ENCODE results near the gene LDB2.
"Not testable (repeated sequence)": the region's sequence is repeated elsewhere in the genome, so short reads cannot be mapped to it uniquely, and the experiment has no call there.

Gene LDB2

DNA sequence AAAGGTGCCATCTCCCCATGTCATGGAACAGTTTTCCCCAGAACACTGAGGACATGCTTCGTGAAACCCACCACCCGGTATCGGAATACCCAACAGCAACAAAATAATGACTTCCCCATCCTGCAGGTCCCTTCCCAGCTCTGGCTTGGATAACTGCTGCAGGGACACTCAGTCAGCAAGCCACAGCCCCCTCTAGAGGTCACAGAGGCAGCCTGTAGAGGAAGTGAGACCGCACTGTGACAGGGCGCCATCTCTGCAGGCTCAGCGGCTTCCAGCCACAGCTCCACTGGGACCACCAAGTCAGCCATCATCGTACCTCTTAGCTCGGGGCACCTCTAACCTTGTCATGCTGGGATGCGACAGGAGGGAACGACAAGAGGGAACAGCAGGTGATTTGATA lies 315.9 kb downstream of the LDB2 start:
- DNase-seq = no peak

DNA sequence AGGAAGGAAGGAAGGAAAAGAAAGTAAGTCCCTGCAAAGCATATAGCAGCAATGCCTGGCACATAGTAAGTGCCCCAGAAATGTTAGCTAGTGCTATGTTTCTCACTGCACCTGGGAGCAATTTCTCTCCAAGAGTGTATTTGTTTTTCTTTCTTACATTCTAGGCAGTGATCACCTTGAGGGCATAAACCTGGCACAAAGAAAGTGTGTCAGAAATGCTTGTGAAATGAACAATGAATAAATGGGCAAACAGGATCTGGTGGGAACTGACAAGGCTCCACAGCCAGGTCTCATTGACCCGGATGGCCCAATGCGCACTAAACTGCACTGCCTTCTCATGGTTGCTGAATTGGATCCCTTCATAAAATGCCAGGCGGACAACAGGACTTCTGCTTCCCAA lies 316.4 kb downstream of the LDB2 start:
- no peak for DNase-seq

DNA sequence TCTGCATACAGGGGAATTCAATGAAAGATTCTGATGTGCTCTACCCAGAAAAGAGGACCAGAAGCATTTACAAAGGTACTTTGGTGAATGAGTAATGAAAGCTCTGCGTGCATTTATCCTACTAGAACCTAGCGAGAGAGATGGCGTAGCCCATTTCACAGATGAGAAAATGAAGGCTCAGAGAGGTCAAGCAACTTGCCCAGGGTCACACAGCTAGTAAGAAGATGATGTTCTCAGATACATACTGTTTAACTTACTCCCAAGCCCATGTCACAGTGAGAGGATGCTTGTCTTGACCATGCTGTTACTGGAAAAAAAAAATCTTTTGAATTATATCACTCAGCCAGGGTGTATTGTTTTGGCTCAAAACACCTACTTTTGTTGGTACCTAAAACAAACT lies 317.3 kb downstream of the LDB2 start:
- DNase-seq = no peak

DNA sequence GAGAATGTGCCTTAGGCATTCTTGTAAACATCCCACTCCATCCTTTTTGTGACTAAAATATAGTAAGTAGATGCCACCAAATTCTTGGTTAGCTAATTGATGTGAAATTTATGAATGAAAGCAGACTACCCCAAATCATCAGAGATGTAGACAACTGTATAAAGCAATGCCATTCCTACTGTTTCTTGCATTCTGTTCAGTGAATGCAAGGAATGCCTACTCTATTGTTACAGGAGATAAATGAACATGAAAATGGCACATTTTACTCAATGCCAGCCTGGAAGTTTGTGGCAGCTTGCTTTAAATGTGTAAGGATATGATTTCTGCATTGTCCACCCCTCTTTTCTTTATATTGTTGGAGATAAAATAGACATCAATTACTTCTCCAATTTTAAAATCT lies 317.9 kb downstream of the LDB2 start:
- DNase-seq = no peak

DNA sequence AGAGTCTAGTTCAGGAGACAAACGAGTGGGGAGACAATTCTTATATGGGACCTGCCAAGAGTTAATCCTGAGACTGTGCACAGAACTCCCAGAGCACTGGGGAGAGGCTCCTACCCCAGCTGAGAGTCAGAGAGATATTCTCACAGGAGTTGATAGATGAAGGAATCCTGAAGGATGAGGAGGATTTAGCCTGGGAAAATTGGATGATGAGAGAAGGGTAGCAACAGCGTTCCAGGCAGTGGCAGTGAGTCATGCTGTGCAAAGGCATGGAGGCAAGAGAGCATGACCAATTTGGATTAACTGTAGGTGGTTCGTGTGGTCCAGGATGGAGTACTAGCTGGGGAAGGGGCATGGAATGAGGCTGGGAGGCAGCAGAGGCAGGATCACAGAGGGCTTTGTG lies 318.6 kb downstream of the LDB2 start:
- DNase-seq = no peak

DNA sequence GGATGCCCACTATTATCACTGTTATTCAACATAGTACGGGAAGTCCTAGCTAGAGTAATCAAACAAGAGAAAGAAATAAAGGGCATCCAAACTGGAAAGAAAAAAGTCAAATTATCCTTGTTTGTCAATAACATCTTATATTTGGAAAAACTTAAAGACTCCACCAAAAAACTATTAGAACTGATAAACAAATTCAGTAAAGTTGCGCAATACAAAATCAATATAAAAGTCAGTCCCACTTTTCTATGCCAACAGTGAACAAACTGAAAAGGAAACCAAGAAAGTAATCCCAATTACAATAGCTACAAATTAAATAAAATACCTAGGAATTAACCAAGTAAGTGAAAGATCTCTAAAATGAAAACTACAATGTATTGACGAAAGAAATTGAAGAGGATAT lies 321.3 kb downstream of the LDB2 start:
- DNase-seq = no peak

DNA sequence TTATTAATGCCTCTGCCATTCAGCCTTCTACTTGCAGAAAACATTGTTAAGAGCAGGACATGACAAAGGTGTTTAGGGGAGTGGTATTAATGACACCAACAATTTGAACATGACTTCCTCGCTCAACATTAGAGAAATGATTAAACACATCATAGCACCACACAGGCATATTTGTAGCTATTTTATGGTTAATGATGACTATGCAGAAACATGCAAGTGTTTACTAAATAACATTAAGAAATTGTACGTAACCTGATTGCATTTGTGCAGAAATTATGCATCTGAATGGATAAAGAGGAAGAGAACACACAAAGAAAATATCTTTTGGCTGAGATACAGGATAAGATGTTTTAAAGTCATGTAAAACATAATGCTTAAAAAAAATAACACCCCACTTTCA lies 323.5 kb downstream of the LDB2 start:
- DNase-seq = no peak

DNA sequence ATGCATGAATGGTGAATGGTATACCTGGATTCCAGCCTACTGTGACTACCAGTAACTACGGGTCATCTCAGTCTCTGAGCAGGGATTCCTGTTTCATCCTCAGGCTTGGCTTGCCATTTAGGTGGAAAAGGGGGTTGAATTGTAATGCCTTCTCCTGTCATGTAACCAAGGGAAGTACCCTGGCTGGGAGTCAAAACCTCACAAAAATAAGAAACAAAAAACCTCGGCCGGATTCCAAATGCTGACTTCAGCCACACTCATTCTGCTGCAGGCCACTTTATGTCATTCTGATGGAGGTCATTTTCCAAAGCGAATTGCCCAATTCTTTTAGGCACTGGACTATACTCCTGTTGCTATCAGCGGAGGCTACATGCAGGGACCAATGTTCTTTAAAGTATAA lies 324.7 kb downstream of the LDB2 start:
- no peak for DNase-seq

DNA sequence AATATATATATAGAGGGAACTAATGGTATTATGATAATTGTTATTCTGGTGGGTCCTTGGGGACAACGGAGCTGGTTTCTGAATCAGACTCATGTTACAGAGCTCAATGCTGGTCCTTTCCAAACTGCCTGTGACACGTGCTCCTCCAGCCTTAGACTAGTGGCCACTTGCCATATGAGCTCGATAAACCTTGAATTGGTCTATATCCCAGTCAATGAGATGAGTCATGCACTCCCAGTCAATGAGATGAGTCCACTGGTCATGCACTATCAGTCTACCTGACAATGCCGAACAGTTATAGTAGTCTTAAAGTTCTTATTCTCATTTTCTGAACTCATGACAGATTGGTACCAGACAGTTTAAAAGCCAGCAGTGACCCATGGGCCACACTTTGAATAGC lies 325.2 kb downstream of the LDB2 start:
- DNase-seq = no peak

DNA sequence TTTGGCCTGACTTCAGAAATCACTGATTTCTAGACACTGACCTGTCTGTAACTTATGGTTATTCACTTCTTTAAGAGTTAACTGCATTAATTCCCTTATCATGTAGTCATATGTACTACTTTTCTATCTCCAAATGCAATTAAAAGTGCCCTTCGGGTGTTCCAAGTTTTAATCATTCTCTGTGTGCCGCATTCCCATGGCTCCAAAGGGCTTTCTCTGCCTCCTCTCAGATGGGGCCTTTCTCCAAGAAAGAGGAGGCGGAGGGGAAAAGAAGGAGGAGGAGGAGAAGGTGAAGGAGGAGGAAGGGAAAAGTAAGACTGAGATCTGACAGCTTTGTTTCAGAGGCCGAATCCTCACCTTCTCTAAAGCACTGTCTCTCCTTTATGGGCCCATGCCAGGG lies 325.8 kb downstream of the LDB2 start:
- DNase-seq = no peak

DNA sequence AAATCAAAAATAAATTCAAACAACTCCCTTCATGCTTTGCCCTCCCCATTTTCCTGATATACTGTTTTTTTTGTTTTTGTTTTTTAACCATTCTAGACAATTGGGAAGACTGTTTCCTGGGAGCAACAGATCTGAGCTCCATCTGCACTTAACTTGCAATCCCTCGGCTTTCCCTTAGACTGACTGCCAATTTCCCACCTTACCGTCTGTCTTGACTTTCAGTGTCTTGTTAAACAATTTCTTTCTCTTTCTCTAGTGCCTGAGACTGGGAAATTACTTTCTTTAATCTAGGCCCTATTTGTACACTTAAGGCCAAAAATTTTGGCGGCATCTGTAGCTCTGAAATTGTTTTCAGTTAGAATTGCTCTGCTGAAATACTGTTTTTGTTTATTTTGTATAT lies 326.3 kb downstream of the LDB2 start:
- DNase-seq = no peak

DNA sequence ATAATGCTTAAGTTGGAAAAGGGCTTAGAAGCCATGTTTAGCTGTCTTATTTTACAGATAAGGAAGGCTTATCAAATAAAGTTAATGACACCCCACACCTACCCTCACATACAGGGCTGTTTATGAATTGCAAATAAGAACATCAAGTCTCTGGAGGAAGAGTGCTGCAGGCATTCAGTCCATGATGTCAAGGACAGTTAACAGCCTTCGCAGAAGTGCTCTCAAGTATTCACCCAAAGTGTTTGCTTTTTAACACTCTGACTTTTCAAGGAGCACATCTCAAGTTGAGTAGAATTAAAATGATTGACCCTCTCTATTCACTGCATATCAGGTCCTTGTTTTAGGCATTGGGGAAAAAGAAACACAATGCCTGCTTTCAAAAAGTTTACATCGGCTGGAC lies 328.7 kb downstream of the LDB2 start:
- DNase-seq = no peak

DNA sequence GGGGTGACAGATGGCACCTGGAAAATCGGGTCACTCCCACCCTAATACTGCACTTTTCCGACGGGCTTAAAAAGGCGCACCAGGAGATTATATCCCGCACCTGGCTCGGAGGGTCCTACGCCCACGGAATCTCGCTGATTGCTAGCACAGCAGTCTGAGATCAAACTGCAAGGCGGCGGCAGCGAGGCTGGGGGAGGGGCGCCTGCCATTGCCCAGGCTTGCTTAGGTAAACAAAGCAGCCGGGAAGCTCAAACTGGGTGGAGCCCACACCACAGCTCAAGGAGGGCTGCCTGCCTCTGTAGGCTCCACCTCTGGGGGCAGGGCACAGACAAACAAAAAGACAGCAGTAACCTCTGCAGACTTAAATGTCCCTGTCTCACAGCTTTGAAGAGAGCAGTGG lies 341.1 kb downstream of the LDB2 start:
- not testable (repeated sequence) for DNase-seq

DNA sequence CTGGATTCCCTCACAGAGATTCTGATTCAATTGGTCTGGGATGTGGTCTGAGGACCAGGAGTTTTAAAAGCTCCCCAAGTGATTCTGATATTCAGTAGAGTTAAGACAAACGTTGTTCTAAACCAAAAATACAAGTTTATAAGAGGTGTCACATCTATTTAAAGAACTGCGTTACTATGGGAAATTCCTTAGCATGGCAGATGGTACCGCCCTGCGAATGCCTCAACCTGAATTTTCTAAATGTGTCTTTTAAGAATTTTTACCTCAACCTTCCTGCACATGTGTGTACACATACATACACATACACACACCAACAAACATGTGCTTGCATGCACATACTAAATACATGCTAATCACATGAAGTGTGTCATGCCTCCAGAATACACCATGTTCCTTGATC lies 343.3 kb downstream of the LDB2 start:
- DNase-seq = no peak

DNA sequence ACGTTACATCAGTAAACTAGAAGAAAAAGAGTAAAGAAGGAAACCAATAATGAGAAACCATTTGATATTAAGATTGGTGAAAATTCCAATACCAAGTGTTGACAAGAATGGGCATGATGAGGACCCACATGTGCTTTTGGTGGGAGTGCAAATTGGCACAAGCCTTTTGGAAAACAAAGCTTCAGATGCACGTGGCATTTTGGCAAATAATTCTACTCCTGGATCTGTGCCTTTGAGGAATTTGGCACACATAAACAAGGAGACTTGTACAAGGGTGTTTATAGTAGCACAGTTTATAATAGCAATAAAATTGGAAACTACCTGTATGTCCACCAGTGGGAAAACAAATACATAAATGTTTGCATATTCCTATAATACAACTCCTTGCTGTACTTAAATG lies 347.9 kb downstream of the LDB2 start:
- no peak for DNase-seq

DNA sequence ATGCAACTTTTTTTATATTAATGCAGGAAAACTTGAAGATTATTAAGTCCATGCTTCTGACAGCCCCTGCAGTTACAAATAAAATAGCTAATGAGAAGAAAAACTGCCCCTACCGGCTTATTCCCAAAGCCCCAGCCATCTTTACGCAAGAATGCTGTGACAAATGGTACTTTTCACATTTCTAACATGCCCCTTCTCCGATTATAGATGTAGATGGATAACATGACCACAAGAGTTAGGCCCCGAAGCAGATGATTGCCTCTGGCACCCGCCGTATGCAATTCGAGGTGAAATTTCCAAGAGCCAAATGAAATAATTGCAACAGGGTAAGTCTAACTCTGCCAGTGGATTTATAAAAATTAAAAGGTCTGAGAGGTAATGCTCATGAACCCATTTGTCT lies 352.8 kb downstream of the LDB2 start:
- no peak for DNase-seq

DNA sequence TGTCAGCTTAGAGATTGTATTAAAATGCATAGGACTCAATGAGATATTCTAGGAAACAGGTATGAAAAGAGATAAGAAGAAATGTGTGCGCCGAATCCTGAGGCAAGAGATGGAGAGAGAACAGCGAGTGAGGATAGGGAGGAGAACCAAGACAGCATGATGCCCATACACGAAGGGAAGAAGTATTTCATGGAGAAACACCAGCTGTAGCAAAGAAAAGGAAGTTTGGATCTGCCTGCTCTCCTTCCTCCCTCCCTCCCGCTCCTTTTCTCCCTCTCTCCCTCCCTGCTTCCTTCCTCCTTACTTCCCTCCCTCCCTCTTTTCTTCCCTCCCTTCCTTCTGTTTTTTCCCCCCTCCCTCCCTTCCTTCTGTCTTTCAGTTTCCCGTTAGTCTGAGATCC lies 353.6 kb downstream of the LDB2 start:
- no peak for DNase-seq

DNA sequence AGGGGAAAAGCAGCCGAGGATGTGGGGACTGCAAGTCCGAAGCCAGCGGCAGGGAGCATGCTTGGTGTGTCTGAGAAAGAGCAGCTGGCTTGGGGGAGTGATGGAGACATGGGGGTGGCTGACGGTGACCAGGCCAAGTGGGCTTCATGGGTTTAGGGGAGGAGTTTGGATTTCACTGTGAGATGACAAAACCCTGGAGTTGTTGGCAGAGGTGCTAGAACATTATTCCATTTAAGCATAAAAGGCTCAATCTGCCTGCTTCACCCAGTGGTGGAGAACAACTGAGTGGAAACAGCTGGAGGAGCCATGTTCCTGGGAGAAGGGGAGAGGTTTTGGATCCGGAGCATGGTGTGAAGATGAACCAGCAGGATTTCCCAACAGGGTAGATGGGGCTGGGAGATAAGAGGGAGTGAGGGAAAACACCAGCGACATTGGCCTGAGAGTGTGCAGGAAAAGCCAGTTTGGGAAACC lies 354.2 kb downstream of the LDB2 start:
- DNase-seq = no peak

DNA sequence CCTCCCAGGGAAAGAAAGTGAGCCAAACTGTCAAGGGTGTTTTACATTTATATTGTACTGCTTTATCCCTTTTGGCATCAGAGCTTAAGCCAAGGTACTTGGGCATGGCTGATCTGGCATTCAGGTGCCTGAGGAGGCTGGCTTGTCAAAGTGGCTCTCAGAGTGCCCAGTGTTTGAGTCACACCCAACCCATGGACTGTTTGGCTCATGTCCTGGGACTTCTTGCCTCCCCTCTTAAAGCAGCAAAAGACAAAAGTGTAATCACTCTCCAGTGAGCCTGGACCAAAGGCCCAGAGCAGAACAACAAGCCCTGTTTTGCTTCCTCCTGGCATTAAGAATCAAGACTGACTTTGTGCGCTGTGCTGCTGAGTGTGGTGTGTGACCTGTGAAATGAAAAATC lies 360.5 kb downstream of the LDB2 start:
- no peak for DNase-seq

DNA sequence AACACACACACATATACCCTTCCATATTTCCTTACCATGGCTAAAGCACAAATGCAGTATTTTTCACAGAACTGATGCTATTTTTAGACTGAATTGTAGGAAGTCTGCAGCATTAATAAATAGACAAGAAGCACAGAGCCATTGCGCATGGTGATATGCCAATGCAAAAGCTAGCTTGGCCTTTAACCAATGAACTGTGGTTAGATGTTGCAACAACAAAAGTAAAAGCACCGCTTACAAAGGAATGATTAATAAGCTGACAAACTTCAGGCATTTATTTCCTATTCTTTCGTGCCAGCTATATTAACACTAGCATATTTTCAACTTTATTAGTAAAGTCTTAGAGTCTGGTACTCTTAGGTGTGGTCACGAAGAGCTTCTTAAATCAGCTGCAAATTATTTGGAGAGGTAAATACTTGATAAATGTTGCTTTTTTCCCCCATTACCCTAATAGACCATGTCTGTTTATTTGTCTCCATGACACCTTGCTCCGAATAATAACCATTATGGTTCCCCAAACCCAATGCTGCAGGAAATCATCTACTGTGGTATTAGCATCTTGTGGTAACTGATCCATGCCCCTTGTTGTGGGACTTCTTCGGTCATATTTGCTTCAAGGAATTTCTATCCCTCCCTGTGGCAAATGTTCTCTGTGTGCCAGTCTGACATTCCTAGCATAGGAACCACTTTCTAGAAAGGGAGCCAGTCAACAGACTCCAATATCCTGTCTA lies 366.0 kb downstream of the LDB2 start:
- no peak for DNase-seq

DNA sequence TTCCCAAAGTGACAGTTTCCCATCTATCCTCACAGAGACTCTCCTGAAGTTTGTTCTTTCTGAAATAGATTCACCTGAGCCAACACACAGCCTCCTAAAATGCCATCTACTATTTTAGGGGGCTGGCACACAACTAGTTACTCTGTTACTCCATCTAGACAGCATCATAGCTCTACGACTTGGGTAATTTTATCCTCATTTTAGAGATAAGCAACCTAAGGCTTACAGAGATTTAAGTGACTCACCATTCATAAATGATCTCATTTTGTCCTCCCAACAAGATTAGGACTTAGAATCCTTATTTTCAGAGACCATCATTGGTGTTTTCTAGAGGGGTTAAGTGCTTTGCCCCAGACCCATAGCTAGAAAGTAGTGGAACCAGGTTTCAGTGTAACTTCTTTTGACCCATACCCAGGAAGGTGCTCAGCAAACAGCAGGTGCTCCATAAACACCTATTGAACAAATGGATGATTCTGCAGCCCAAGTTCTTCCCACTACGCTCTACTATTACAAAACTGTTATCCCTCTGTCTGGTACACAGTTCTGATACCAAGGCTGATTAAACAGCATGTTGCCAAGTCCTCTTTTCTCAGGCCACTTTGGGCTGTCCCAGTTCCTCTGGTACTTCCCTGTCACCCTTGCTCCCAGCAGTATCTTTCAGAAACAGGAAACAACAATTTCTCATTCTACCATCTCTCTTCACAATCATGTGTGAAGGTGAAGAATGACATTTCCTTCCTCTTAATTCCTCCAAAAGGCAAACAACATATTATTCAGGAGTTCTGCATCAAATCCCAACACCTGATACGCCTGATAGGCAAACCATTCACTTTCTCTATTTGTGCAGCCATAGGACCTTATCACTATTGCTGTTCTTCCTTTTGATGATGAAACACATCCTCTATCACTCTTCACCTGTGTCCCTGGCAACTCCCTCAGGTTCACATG lies 367.5 kb downstream of the LDB2 start:
- no peak for DNase-seq

DNA sequence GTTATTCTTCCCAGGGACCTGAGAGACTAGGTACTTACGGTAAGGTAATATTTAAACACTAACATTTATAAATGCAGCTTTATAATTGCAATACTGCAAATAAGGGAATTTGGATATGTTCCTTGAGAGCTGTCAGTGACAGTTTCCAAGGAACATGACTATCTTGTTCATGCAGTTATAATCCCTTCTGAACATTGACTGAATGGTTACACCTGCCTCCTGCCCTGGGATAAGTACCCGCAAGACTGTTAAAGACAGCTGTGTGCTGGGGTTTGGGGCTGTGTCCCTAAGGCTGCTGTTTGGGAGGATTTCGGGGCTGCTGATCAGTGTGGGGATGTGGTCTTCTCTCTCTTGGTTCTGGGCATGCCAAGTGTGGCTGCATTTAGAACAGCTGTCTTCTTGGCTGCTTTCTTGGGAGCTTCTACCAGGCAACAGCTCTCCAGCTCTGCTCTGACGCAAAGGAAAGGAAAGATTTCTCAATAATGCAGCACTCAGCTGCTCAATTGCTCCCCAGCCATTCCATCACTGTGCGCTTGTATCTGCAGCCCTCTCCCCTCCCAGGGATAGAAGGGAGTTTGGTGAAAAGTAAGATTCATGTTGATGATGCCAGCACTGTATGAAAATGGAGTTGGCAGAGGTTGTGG lies 373.4 kb downstream of the LDB2 start:
- no peak for DNase-seq

DNA sequence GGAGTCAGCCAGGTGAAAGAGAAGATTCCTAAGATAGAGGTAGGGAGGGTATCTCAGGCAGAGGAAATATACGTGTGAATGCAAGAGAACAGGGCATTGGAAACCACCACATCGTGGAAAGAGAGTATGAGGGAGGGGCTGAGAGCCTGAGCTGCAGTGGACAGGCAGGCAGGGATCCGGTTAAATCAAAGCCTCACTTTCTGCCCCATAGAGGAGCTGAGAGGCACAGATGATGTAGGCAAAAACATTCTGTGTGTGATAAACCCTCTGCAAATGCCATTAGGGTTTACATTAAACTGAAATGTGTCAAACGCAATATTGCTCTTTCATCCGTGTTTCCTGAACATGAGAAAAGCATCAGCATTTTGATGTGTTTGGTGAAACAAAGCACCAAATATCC lies 374.0 kb downstream of the LDB2 start:
- no peak for DNase-seq

DNA sequence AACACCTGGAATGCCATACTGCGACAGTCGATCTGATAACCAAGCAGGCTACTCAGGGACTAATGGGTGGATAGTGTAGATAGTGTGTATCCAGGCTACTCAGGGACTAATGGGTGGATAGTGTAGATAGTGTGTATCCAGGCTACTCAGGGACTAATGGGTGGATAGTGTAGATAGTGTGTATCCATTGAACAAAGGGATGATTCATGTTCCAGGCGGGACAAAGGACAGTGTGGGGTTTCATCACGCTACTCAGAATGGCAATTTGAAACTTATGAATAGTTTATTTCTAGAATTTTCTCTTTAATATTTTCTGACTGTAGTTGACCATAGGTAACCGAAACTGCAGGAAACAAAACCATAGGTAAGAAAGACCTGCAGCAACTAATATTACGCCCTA lies 374.9 kb downstream of the LDB2 start:
- DNase-seq = not testable (repeated sequence)
